HepG2 (cell line): Measurements from ENCODE around the gene EPPIN. TPM values are rescaled to one million over a fixed set of nuclear protein-coding genes. Genes with fewer than 3 reads are reported as not detected.
A peak's percentile ranks its signal among the peaks of the same experiment; 100 is the strongest.

ENCODE experiments used
- ATAC-seq: fragments of 200-7000 bp; cut with Tn5 transposase; 3 replicates; pipeline ENCODE4 v1.9.1; 2020; ENCODE audit warnings: mild to moderate bottlenecking, moderate library complexity
- BruUV-seq: library from RNA; stranded (reverse); fragments of 400-500 nt; replicated peaks from 2 replicates; lab custom pipeline; 2021; lab: Mats Ljungman, UMichigan
- CTCF ChIA-PET: fragments of 300-600 bp; formaldehyde crosslinking; extraction: SDS; loops from one replicate; lab custom pipeline; 2021; ENCODE audit warnings: low total read pairs, inconsistent platforms, low intra/inter-chr PET ratio; lab: Yijun Ruan, JAX
- POLR2A ChIA-PET: fragments of 350-600 bp; sonication (Branson Sonifier 250); formaldehyde crosslinking; loops from one replicate; lab custom pipeline; 2020; ENCODE audit warnings: antibody characterized with exemption, inconsistent platforms; lab: Yijun Ruan, JAX
- DNase-seq: peaks from one replicate; pipeline ENCODE4 v3.0.0-alpha.2; 2015; ENCODE audit warnings: low spot score
- FAIRE-seq: peaks from 3 replicates; lab custom pipeline; 2011; peaks lifted over from hg19 to GRCh38; lab: Jason Lieb, UNC
- H2AFZ ChIP-seq: one replicate; pipeline ENCODE4 v1.6.1; 2011; ENCODE audit warnings: low read length, inconsistent platforms
- H3K27ac ChIP-seq: fragments of 300-600 bp; 3 replicates; pipeline ENCODE4 v1.8.0; 2011; ENCODE audit warnings: mixed run types, mild to moderate bottlenecking, mixed read lengths, low read length, inconsistent platforms; ENCODE audit not compliant: insufficient read depth; ENCODE audit errors: extremely low read length
- H3K27me3 ChIP-seq, 2 experiments: fragments of 200-600 bp in 1 of 2; 2 replicates in 1 of 2; 3 replicates in 1 of 2; pipeline versions ENCODE4 v1.6.0 to v1.8.0; 2011; ENCODE audit warnings: low read length in 2 of 2, mild to moderate bottlenecking in 2 of 2, moderate library complexity in 2 of 2, inconsistent platforms in 1 of 2; ENCODE audit not compliant: insufficient read depth in 2 of 2, control insufficient read depth in 1 of 2
- H3K36me3 ChIP-seq, 2 experiments: fragments of 200-600 bp in 1 of 2; replicated peaks in 1 of 2; 2 replicates in 1 of 2; 3 replicates in 1 of 2; pipeline versions ENCODE4 v1.5.1 to v1.8.0; 2011; ENCODE audit warnings: low read length in 2 of 2, inconsistent platforms in 1 of 2; ENCODE audit not compliant: insufficient read depth in 2 of 2, control insufficient read depth in 1 of 2
- H3K4me1 ChIP-seq: 2 replicates; pipeline ENCODE4 v1.5.1; 2012; ENCODE audit warnings: low read length, inconsistent platforms; ENCODE audit not compliant: insufficient read depth
- H3K4me2 ChIP-seq: 2 replicates; pipeline ENCODE4 v1.6.0; 2011; ENCODE audit warnings: low read depth, low read length, inconsistent platforms
- H3K4me3 ChIP-seq, 3 experiments: fragments of 200-600 bp in 1 of 3; sonication (generic), shearing (Covaris generic) in 1 of 3; replicated peaks in 1 of 3; 2 replicates each; pipeline ENCODE4 v1.5.1; 2011 to 2016; ENCODE audit warnings: low read length in 3 of 3, inconsistent platforms in 2 of 3, low read depth in 2 of 3, mild to moderate bottlenecking in 2 of 3, control low read depth in 1 of 3, mixed read lengths in 1 of 3; ENCODE audit not compliant: insufficient read depth in 1 of 3
- H3K79me2 ChIP-seq: one replicate; pipeline ENCODE4 v1.6.1; 2011; ENCODE audit warnings: low read length, inconsistent platforms; ENCODE audit not compliant: insufficient read depth
- H3K9ac ChIP-seq: 2 replicates; pipeline ENCODE4 v1.6.0; 2011; ENCODE audit warnings: mild to moderate bottlenecking, low read depth, low read length, inconsistent platforms; ENCODE audit not compliant: insufficient read depth
- H3K9me3 ChIP-seq: 2 replicates; pipeline ENCODE4 v1.5.1; 2012; ENCODE audit warnings: mild to moderate bottlenecking, low read length
- H4K20me1 ChIP-seq: 2 replicates; pipeline ENCODE4 v1.6.0; 2011; ENCODE audit warnings: inconsistent platforms, mild to moderate bottlenecking, low read length, moderate library complexity; ENCODE audit not compliant: insufficient read depth
- ATRX ChIP-seq: sonication (generic); formaldehyde crosslinking; IDR thresholded peaks from 2 replicates; pipeline ENCODE4 v1.4.0; 2020; ENCODE audit warnings: missing genetic modification reagents, borderline replicate concordance
- CHD2 ChIP-seq: IDR thresholded peaks from 2 replicates; pipeline ENCODE4 v1.6.1; 2011; ENCODE audit warnings: low read depth, low read length, improper control_type of control experiment
- FOSL2 ChIP-seq: sonication (generic); formaldehyde crosslinking; IDR thresholded peaks from 2 replicates; pipeline ENCODE4 v1.4.0; 2020; ENCODE audit warnings: missing genetic modification reagents
- GTF3A ChIP-seq: sonication (generic); formaldehyde crosslinking; conservative IDR thresholded peaks from 2 replicates; pipeline ENCODE4 v1.4.0; 2020; ENCODE audit warnings: mild to moderate bottlenecking, missing genetic modification reagents
- HNRNPK ChIP-seq: fragments of 200-400 bp; formaldehyde crosslinking; IDR thresholded peaks from 2 replicates; pipeline ENCODE4 v1.6.1; 2018; ENCODE audit warnings: low read length, low read depth, moderate library complexity, mild to moderate bottlenecking; ENCODE audit not compliant: poor library complexity, severe bottlenecking
- ISL2 ChIP-seq: sonication (generic); formaldehyde crosslinking; IDR thresholded peaks from 2 replicates; pipeline ENCODE4 v1.5.0; 2020; ENCODE audit warnings: missing genetic modification reagents
- NCOA1 ChIP-seq: sonication (generic); formaldehyde crosslinking; IDR thresholded peaks from 2 replicates; pipeline ENCODE4 v1.9.0; 2021; ENCODE audit warnings: missing genetic modification reagents
- PCBP1 ChIP-seq: fragments of 200-400 bp; formaldehyde crosslinking; IDR thresholded peaks from 2 replicates; pipeline ENCODE4 v1.6.1; 2017; ENCODE audit warnings: mild to moderate bottlenecking, low read depth, low read length, borderline replicate concordance
- PCBP2 ChIP-seq: fragments of 200-400 bp; formaldehyde crosslinking; optimal IDR thresholded peaks from 2 replicates; pipeline ENCODE3; 2018; ENCODE audit warnings: low read length, low read depth; ENCODE audit not compliant: poor library complexity, severe bottlenecking
- PPARG ChIP-seq: conservative IDR thresholded peaks from 2 replicates; pipeline ENCODE4 v1.6.1; 2016; ENCODE audit warnings: missing biosample characterization, missing genetic modification reagents
- RARA ChIP-seq: IDR thresholded peaks from 2 replicates; pipeline ENCODE4 v1.6.1; 2016; ENCODE audit warnings: missing genetic modification reagents, missing compliant biosample characterization
- RXRB ChIP-seq: IDR thresholded peaks from 2 replicates; pipeline ENCODE4 v1.6.1; 2016; ENCODE audit warnings: borderline replicate concordance, missing genetic modification reagents, missing compliant biosample characterization
- THYN1 ChIP-seq: sonication (generic); formaldehyde crosslinking; IDR thresholded peaks from 2 replicates; pipeline ENCODE4 v1.8.1; 2023; ENCODE audit warnings: low read depth, mild to moderate bottlenecking, moderate library complexity, missing genetic modification reagents, borderline replicate concordance
- ZNF207 ChIP-seq: fragments of 450-650 bp; IDR thresholded peaks from 2 replicates; pipeline ENCODE4 v1.6.1; 2016; ENCODE audit warnings: antibody characterized with exemption, borderline replicate concordance
- ZNF282 ChIP-seq: fragments of 450-650 bp; IDR thresholded peaks from 2 replicates; pipeline ENCODE4 v1.6.1; 2018; ENCODE audit not compliant: partially characterized antibody
- ZNF354B ChIP-seq: sonication (generic); formaldehyde crosslinking; IDR thresholded peaks from 2 replicates; pipeline ENCODE4 v1.8.0; 2022; ENCODE audit warnings: mild to moderate bottlenecking, missing genetic modification reagents
- ZNF781 ChIP-seq: sonication (generic); formaldehyde crosslinking; IDR thresholded peaks from 2 replicates; pipeline ENCODE4 v1.5.1; 2020; ENCODE audit warnings: borderline replicate concordance, mild to moderate bottlenecking, missing genetic modification reagents; ENCODE audit errors: not compliant biosample characterization
- WGBS: methylation state at CpG from one replicate; pipeline ENCODE4 v1.1.6; 2017; ENCODE audit warnings: low lambda C conversion rate; 5-methylcytosine and 5-hydroxymethylcytosine counted together
- in situ Hi-C: cut with HindIII; loops from 2 replicates; pipeline ENCODE4 v1.10.0; 2017; ENCODE audit warnings: low pct_unique_long_range_greater_than_20kb; ENCODE audit not compliant: extremely low pct_ligation_motif_present
- intact Hi-C: fragments of 100-400 bp; cut with micrococcal nuclease; formaldehyde crosslinking; loops from one replicate; pipeline ENCODE4 v1.10.0; 2022; ENCODE audit not compliant: unreplicated experiment
- polyA plus RNA-seq, 8 experiments: library from polyadenylated mRNA; depleted of rRNA in 3 of 8; stranded (reverse) in 7 of 8; unstranded in 1 of 8; fragments of >200 nt; fragmentation: Illumina TruSeq in 4 of 8; extraction: Trizol in 4 of 8; gene quantifications; 2 replicates each; pipeline versions ENCODE4 v1.2.1 to v1.2.3, GENCODE V29; 2011 to 2016; ENCODE audit warnings: low read depth in 4 of 8, missing spikeins in 1 of 8, mixed read lengths in 1 of 8; ENCODE audit not compliant: insufficient read depth in 1 of 8
- total RNA-seq, 5 experiments: library from RNA; depleted of rRNA; stranded (reverse); fragments of >200 nt; fragmentation: Illumina TruSeq; extraction: Trizol; gene quantifications; 2 replicates each; pipeline ENCODE4 v1.2.3, GENCODE V29; 2016; ENCODE audit warnings: low read depth in 1 of 5
- TF ChIP-seq, protein P1 (sequence below): sonication (generic); formaldehyde crosslinking; IDR thresholded peaks from 2 replicates; pipeline ENCODE4 v1.4.0; 2020; ENCODE audit warnings: missing genetic modification reagents
- TF ChIP-seq, protein P2 (sequence below): sonication (generic); formaldehyde crosslinking; IDR thresholded peaks from 2 replicates; pipeline ENCODE4 v1.5.1; 2020; ENCODE audit warnings: missing genetic modification reagents, mild to moderate bottlenecking, borderline replicate concordance
- TF ChIP-seq, protein P3 (sequence below): sonication (generic); formaldehyde crosslinking; IDR thresholded peaks from 2 replicates; pipeline ENCODE4 v1.9.0; 2021; ENCODE audit warnings: missing genetic modification reagents, borderline replicate concordance

The EPPIN gene
- total and polyA plus RNA-seq, 2 of the 13 experiments (the other 11 are each of a cell fraction or from before 2014, with no cell fraction given): not detected

DNA sequence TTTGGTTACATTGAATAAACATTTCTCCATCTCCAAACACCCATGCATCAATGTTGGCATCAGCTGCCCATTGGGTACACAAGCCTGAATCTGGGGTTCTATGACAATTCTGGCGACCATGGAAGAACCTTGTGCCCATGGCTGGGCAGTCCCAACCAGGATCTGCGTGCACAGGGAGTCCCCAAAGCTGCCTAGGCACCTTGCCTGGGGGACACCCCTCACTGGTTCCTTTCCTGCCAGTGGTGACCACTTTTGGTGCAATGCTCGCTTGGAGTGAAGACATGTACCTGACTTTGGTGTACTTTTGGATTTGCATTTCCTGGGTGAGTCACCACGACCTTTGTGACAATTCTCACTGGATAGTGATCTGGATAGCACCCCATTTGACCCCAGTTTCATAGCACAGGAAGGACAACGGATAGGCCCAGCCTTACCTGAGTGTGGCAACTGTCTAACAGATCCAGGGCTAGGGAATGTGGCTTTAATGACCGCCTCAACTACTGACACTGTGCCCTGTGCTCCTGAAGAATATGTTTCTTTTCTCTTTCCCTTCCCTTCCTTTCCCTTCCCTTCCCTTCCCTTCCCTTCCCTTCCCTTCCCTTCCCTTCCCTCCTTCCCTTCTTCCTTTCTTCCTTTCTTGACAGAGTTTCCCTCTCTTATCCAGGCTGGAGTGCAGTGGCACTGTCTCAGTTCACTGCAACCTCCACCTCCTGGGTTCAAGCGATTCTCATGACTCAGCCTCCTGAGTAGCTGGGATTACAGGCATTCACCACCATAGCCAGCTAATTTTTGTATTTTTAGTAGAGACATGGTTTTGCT lies 38.9 kb downstream of the EPPIN start:
- in situ Hi-C loops: no loop called here
- Histone ChIP-seq H3K27ac (no peak overlapping the region), H3K27me3 (peaks cover 0 to 15% of the 10 kb centered on the region in 2 experiments; a peak in 2 of 5 replicates), H3K4me3 (no peak overlapping the region), H3K9me3 (no peaks in the 10 kb centered on the region), H4K20me1 (no peaks in the 10 kb centered on the region), H2AFZ (no peak overlapping the region), H3K4me2 (no peak overlapping the region), H3K4me1 (peaks cover 6% of the 10 kb centered on the region; the same call in 1 of the 2 replicates), H3K36me3 (no peaks in the 10 kb centered on the region), H3K79me2 (no peaks in the 10 kb centered on the region), H3K9ac (no peak overlapping the region)
- no peak for FAIRE-seq
- DNase-seq: peak; percentile 22
- peak; percentile 43; the same call in 2 of the 3 replicates for ATAC-seq
- ChIA-PET CTCF (no interaction called here), POLR2A (no interaction called here)
- 4% methylated on average over 7 of the region's 7 CpGs for WGBS
- no TSS peak for BruUV-seq
- intact Hi-C loops: no loop called here
- TF ChIP-seq ZNF207: no peak
- TF ChIP-seq HNRNPK: peak; percentile 98
- TF ChIP-seq, protein P1, sequence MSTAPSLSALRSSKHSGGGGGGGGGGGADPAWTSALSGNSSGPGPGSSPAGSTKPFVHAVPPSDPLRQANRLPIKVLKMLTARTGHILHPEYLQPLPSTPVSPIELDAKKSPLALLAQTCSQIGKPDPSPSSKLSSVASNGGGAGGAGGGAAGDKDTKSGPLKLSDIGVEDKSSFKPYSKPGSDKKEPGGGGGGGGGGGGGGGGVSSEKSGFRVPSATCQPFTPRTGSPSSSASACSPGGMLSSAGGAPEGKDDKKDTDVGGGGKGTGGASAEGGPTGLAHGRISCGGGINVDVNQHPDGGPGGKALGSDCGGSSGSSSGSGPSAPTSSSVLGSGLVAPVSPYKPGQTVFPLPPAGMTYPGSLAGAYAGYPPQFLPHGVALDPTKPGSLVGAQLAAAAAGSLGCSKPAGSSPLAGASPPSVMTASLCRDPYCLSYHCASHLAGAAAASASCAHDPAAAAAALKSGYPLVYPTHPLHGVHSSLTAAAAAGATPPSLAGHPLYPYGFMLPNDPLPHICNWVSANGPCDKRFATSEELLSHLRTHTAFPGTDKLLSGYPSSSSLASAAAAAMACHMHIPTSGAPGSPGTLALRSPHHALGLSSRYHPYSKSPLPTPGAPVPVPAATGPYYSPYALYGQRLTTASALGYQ (CRISPR knock-in tag): no peak
- TF ChIP-seq, protein P2, sequence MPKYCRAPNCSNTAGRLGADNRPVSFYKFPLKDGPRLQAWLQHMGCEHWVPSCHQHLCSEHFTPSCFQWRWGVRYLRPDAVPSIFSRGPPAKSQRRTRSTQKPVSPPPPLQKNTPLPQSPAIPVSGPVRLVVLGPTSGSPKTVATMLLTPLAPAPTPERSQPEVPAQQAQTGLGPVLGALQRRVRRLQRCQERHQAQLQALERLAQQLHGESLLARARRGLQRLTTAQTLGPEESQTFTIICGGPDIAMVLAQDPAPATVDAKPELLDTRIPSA: no peak
- TF ChIP-seq, protein P3, sequence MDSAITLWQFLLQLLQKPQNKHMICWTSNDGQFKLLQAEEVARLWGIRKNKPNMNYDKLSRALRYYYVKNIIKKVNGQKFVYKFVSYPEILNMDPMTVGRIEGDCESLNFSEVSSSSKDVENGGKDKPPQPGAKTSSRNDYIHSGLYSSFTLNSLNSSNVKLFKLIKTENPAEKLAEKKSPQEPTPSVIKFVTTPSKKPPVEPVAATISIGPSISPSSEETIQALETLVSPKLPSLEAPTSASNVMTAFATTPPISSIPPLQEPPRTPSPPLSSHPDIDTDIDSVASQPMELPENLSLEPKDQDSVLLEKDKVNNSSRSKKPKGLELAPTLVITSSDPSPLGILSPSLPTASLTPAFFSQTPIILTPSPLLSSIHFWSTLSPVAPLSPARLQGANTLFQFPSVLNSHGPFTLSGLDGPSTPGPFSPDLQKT (CRISPR knock-in tag): no peak
- TF ChIP-seq FOSL2 (CRISPR knock-in tag): peak; percentile 83
- peak; percentile 31; the same call in 1 of the 2 replicates for TF ChIP-seq RXRB (CRISPR knock-in tag)
- TF ChIP-seq RARA (CRISPR knock-in tag): peak; percentile 42; the same call in 1 of the 2 replicates
- no peak for TF ChIP-seq ISL2
- no peak for TF ChIP-seq ZNF354B (CRISPR knock-in tag)
- no peak for TF ChIP-seq ATRX (CRISPR knock-in tag)
- TF ChIP-seq CHD2: no peak
- peak; percentile 66 for TF ChIP-seq PPARG
- TF ChIP-seq ZNF781 (CRISPR knock-in tag): no peak
- peak; percentile 86; the same call in 1 of the 2 replicates for TF ChIP-seq PCBP1
- TF ChIP-seq NCOA1 (CRISPR knock-in tag): no peak
- TF ChIP-seq THYN1 (CRISPR knock-in tag): no peak
- no peak for TF ChIP-seq GTF3A
- TF ChIP-seq ZNF282: no peak
- TF ChIP-seq PCBP2: peak; percentile 83
